ENCODE results near the gene FARP1.

The FARP1 gene

GRCh38 chr13:98492335-98493041, 349.6 kb downstream of the FARP1 start:
- no peak for DNase-seq

DNA sequence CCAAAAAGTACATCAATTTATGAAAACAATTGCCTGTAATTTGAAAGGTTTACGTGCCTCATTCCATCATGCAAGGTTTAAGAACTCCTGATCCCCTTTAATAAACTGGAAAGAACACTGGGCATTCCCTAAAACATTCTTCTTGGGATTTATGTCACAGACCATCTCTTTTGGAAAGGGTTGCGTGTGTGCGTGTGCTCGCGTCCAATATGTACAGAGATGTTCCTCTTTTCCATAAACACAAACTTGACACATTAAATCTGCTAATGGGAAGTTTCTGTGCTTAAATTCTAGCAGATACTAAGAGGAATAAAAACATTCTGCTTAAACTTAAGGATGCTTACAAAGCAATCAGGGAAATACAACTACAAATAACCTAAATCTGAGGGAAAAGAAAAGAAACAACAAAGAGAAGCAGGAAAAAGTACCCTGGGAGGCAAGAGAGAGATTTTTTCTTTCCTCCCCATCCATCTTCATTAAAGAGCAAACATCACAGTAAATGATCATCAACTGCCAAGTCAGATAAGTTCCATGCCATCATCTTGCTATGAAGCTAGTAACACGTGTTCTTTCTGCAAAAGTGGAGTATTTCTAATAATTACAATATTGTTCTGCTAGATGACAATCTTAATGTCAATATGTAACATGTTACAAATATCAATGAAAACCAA, 350.3 kb downstream of the FARP1 start:
- DNase-seq: no peak

DNA sequence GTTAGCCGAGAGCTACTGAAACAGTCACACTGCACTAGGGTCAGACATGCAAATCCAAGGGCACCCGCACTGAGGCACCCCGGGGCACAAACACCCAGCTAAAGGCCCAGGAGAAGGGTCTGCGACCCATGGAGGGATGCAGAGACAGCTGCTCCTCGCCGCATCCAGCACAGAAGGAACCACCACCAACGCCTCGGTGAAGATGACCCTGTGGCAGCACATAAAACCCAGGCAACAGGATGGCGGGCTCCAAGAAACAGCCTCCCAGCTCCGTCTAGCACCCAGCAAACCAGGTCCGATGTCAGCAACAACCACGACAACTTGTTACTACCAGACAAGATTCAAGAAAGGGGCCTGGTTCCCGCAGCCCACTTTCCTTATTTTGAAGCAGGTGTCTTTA, 351.9 kb downstream of the FARP1 start:
- no peak for DNase-seq

- no peak for DNase-seq
Observed at GRCh38 chr13:98495627-98496478, 353.0 kb downstream of the FARP1 start.

GRCh38 chr13:98496479-98496791, 353.5 kb downstream of the FARP1 start:
- DNase-seq: no peak

DNA sequence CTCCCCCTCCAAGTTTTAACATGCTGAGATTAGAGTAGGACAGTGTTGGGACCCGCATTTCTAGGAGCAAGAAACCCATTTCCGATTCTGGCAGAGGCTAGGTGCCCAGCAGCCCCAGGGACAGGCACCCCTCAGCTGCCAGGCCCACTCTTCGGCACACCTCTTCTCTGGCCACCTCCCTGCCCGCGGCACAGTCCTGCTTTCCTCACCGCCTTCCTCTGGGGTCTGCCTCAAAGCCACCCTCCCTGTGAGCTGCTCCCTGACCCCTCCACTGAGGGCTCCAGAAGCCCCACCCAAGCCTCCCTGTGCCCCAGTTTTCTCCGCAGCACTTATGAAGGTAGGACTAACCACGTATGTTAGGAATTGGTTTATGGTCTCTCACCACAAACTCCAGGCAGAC, 354.1 kb downstream of the FARP1 start:
- DNase-seq: no peak

DNA sequence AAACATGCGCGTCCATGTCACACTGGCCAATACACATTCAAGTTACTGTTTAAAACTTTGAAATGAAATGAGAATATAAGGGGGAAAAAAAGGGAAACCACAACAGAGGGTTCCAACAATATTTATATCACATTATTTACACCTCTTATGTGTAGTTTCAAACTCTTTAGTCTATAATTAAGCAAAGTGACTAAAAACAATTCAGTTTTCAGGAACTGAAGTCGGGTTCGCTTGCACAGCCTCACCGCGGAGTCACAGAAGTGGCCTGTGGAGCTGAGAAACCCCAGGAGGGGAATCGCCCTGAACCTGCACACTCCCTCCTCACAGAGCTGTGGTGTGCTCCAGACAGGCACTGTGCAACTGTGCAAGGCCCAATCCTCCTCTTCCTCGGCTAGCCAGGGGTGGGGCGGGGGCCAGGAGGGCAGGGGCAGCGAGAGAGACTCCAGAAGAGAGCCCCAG, 358.1 kb downstream of the FARP1 start:
- DNase-seq: no peak

DNA sequence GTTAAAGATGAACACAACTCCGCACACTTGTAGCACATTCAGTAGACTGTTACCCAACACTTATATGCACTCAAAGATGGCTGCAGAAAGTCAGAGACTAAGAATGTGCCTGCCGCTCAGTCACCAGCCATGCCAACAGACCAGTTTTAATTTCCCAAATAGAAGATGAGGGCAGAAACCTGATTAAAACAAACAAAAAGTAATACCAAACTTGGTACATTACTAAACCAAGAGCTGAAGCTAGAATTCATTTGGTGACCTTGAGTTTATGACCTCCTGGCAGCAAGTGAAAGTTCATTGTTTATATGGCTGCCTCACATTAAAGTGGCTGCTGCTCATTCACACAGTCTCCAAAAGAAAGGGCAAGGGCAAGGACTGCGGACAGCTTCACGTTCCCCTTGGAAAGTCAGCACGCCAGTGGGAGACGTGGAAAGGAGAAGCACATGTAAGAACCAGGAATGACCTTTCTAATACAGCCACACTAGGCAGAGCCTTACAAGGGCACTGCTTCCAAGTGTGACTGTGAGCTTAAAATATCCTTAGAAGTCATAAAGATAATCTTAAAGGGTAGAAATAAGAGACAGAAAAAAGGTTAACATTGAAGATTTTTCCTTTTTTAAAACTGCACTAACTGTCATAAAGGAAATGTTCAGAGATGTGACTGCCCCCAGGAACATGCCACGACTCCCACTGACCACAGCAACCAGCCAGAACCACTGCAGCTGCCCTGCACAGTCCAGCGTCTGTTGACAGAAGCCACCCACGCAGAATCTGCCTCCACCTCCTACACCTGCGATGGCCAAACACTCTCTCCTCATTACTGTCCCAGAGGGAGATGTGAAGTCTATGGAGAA, 360.5 kb downstream of the FARP1 start:
- no peak for DNase-seq

- no peak for DNase-seq
Observed at GRCh38 chr13:98504029-98504351, 361.1 kb downstream of the FARP1 start.

GRCh38 chr13:98504371-98504963, 361.6 kb downstream of the FARP1 start:
- peak; percentile 70 for DNase-seq
